Neural crest cell (in vitro differentiated cells): Measurements from ENCODE around the gene TEDC2. TPM values are rescaled to one million over a fixed set of nuclear protein-coding genes. Genes with fewer than 3 reads are reported as not detected.

ENCODE experiments used
- DNase-seq: peaks from one replicate; pipeline ENCODE4 v3.0.0; 2021; ENCODE audit warnings: low read depth, mixed read lengths, low spot score
- H3K27ac Mint-ChIP-seq: one replicate; pipeline ENCODE4 v1.8.0; 2021; ENCODE audit warnings: mild to moderate bottlenecking, mixed read lengths; ENCODE audit not compliant: unreplicated experiment
- H3K27me3 Mint-ChIP-seq: 2 replicates; pipeline ENCODE4 v1.8.0; 2021; ENCODE audit warnings: low read depth, mild to moderate bottlenecking, mixed read lengths
- H3K36me3 Mint-ChIP-seq: 2 replicates; pipeline ENCODE4 v1.8.0; 2021; ENCODE audit warnings: low read depth, mild to moderate bottlenecking, mixed read lengths
- H3K4me1 Mint-ChIP-seq: 2 replicates; pipeline ENCODE4 v1.8.0; 2021; ENCODE audit warnings: mixed read lengths
- H3K4me3 Mint-ChIP-seq: one replicate; pipeline ENCODE4 v1.8.0; 2021; ENCODE audit warnings: mild to moderate bottlenecking, mixed read lengths
- H3K9me3 Mint-ChIP-seq: 2 replicates; pipeline ENCODE4 v1.8.0; 2021; ENCODE audit warnings: mixed read lengths
- long read RNA-seq: library from polyadenylated mRNA; unstranded; transcript quantifications from one replicate; pipeline ENCODE4 v2.0.0, GENCODE V29; 2020
- total RNA-seq: library from RNA; stranded (reverse); gene quantifications from 2 replicates; pipeline ENCODE4 v1.2.1, GENCODE V29; 2021
- TF ChIP-seq, protein P1 (sequence below): fragments of 200-600 bp; sonication (generic); conservative IDR thresholded peaks from 2 replicates; pipeline ENCODE4 v1.5.0; 2021; ENCODE audit warnings: antibody characterized with exemption, mild to moderate bottlenecking

The TEDC2 gene
- total RNA-seq, result 65.1 and 66.5 TPM in 2 replicates
- long read RNA-seq, transcript TEDC2-201 (10 exons, 1,662 nt), result major isoform, 6 of 13 reads
- long read RNA-seq, partial matches to known transcripts, result 3 of 13 reads
- long read RNA-seq, other reads (novel, unspliced or antisense), result 4 of 13 reads

GRCh38 chr16:2459647-2460390 lies at the start of gene TEDC2:
TSS of gene TEDC2 (plus strand) at chr16:2460109. CDS start at chr16:2460145, 36 bp downstream.
- H3K4me3 Mint-ChIP-seq, result peak within 1 kb of the TSS; percentile 90
- H3K36me3 Mint-ChIP-seq, result peaks cover 3% of the 10 kb centered on the region
- H3K27ac Mint-ChIP-seq, result peak within 1 kb of the TSS; percentile 95
- H3K4me1 Mint-ChIP-seq, result peaks cover 12% of the 10 kb centered on the region
- TF ChIP-seq, protein P1, sequence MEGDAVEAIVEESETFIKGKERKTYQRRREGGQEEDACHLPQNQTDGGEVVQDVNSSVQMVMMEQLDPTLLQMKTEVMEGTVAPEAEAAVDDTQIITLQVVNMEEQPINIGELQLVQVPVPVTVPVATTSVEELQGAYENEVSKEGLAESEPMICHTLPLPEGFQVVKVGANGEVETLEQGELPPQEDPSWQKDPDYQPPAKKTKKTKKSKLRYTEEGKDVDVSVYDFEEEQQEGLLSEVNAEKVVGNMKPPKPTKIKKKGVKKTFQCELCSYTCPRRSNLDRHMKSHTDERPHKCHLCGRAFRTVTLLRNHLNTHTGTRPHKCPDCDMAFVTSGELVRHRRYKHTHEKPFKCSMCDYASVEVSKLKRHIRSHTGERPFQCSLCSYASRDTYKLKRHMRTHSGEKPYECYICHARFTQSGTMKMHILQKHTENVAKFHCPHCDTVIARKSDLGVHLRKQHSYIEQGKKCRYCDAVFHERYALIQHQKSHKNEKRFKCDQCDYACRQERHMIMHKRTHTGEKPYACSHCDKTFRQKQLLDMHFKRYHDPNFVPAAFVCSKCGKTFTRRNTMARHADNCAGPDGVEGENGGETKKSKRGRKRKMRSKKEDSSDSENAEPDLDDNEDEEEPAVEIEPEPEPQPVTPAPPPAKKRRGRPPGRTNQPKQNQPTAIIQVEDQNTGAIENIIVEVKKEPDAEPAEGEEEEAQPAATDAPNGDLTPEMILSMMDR, result no peak
- peak; percentile 97 for DNase-seq
- H3K27me3 Mint-ChIP-seq, result peaks cover 3% of the 10 kb centered on the region
- H3K9me3 Mint-ChIP-seq, result no peaks in the 10 kb centered on the region

- H3K27ac Mint-ChIP-seq, result no peak overlapping the region
- DNase-seq, result no peak
- H3K9me3 Mint-ChIP-seq, result no peaks in the 10 kb centered on the region
- no peaks in the 10 kb centered on the region for H3K4me1 Mint-ChIP-seq
- no peaks in the 10 kb centered on the region for H3K36me3 Mint-ChIP-seq
- H3K27me3 Mint-ChIP-seq, result peaks cover 32% of the 10 kb centered on the region
- TF ChIP-seq, protein P1, result no peak
- H3K4me3 Mint-ChIP-seq, result no peak overlapping the region
Measured at GRCh38 chr16:2415085-2415484, 44.8 kb upstream of the TEDC2 start.

DNA sequence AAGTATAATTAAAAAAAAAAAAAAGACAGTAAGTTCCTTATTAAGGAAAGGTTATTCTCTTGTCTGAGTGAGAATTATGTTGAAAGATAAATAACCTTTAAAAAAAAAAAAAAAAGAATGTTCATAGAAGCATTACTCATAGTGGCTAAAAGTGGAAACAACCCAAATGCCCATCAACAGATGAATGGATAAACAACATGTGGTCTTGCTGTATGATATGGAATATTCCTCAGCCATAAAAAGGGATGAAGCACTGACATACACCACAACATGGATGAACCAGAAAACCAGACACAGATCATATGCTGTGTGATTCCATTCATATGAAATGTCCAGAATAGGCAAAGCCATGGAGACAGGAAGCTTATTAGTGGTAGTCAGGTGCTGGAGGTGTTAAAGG lies 39.9 kb upstream of the TEDC2 start:
- no peak overlapping the region for H3K27ac Mint-ChIP-seq
- H3K36me3 Mint-ChIP-seq, result no peaks in the 10 kb centered on the region
- no peak for DNase-seq
- peaks cover 3% of the 10 kb centered on the region for H3K4me1 Mint-ChIP-seq
- no peaks in the 10 kb centered on the region for H3K9me3 Mint-ChIP-seq
- TF ChIP-seq, protein P1, result no peak
- H3K4me3 Mint-ChIP-seq, result no peak overlapping the region
- H3K27me3 Mint-ChIP-seq, result peaks cover under 1% of the 10 kb centered on the region

DNA sequence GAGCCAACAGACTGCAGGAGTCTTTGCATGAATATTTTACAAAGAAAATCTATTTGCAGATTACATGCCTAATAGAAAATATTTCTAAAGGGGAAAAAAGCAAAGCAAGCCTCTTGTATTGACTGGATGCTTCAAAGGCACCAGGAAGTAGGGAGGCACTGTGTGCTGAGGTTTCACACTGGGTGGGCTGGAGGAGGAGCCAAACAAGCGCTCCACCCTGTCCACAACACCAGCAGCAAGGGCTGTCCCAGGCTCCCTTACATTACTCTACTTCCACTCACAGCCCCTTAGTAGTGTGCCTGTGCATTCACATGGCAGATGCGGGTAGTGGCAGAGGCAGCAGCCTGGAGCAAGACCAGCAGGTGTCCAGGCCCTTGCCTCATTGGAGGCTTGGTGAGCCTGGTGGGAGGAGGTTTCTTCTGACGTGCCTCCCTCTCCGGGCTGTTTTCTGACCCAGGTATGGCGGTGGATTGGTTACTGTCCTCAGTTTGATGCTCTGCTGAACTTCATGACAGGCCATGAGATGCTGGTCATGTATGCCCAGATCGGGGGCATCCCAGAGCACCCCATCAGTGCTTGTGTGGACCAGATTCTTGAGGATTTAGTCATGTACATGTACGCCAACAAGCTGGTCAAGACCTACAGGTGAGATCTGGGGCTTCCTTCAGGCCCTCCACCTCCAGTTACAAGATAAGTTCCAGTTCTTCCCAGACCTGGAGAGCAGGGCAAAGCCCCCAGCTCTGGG lies 37.6 kb upstream of the TEDC2 start:
- Mint-ChIP-seq H3K36me3 (no peaks in the 10 kb centered on the region), H3K4me3 (no peak overlapping the region), H3K27ac (no peak overlapping the region), H3K9me3 (no peaks in the 10 kb centered on the region), H3K4me1 (peaks cover 3% of the 10 kb centered on the region), H3K27me3 (no peaks in the 10 kb centered on the region)
- DNase-seq, result no peak
- TF ChIP-seq, protein P1, result no peak

- H3K4me3 Mint-ChIP-seq, result no peak overlapping the region
- no peaks in the 10 kb centered on the region for H3K36me3 Mint-ChIP-seq
- TF ChIP-seq, protein P1, result no peak
- no peaks in the 10 kb centered on the region for H3K9me3 Mint-ChIP-seq
- H3K4me1 Mint-ChIP-seq, result peaks cover 15% of the 10 kb centered on the region
- no peak overlapping the region for H3K27ac Mint-ChIP-seq
- no peaks in the 10 kb centered on the region for H3K27me3 Mint-ChIP-seq
- DNase-seq, result no peak
Measured at GRCh38 chr16:2424061-2425007, 35.6 kb upstream of the TEDC2 start.
